MM.1S (cell line): ENCODE data around the gene PHLDB2.

ENCODE experiments used
- EZH2 ChIP-seq: fragments of 300-600 bp; sonication (generic); optimal IDR thresholded peaks from 2 replicates; pipeline ENCODE3; 2017; ENCODE audit warnings: low read depth, mild to moderate bottlenecking, antibody characterized with exemption, low read length, mixed read lengths
- TF ChIP-seq, protein P1 (sequence below): fragments of 300-600 bp; sonication (generic); IDR thresholded peaks from 2 replicates; pipeline ENCODE4 v1.5.1; 2016; ENCODE audit warnings: antibody characterized with exemption, low read length, mixed read lengths

DNA sequence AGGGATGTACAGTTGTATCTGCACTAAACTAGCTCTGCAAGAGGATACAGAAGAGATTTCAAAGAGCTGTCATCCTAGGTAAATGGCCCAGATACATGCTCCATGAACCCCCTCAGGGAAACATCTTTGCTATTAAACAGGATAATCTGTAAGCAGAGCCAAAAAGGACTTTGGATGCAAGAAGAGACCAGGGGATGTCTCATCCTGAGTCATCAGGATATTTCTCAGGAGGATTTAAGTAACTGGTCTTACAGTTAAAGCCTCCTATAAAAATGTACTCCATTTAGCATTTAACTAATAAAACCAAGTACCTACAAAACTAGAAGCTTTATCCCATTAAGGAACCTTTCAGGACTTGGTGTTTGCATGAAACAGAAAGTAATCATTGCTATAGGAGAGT lies 48.2 kb upstream of the PHLDB2 start:
- TF ChIP-seq, protein P1, sequence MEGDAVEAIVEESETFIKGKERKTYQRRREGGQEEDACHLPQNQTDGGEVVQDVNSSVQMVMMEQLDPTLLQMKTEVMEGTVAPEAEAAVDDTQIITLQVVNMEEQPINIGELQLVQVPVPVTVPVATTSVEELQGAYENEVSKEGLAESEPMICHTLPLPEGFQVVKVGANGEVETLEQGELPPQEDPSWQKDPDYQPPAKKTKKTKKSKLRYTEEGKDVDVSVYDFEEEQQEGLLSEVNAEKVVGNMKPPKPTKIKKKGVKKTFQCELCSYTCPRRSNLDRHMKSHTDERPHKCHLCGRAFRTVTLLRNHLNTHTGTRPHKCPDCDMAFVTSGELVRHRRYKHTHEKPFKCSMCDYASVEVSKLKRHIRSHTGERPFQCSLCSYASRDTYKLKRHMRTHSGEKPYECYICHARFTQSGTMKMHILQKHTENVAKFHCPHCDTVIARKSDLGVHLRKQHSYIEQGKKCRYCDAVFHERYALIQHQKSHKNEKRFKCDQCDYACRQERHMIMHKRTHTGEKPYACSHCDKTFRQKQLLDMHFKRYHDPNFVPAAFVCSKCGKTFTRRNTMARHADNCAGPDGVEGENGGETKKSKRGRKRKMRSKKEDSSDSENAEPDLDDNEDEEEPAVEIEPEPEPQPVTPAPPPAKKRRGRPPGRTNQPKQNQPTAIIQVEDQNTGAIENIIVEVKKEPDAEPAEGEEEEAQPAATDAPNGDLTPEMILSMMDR, result no peak
- no peak for TF ChIP-seq EZH2
